ENCODE results near the gene C1QTNF12.

Gene C1QTNF12

DNA sequence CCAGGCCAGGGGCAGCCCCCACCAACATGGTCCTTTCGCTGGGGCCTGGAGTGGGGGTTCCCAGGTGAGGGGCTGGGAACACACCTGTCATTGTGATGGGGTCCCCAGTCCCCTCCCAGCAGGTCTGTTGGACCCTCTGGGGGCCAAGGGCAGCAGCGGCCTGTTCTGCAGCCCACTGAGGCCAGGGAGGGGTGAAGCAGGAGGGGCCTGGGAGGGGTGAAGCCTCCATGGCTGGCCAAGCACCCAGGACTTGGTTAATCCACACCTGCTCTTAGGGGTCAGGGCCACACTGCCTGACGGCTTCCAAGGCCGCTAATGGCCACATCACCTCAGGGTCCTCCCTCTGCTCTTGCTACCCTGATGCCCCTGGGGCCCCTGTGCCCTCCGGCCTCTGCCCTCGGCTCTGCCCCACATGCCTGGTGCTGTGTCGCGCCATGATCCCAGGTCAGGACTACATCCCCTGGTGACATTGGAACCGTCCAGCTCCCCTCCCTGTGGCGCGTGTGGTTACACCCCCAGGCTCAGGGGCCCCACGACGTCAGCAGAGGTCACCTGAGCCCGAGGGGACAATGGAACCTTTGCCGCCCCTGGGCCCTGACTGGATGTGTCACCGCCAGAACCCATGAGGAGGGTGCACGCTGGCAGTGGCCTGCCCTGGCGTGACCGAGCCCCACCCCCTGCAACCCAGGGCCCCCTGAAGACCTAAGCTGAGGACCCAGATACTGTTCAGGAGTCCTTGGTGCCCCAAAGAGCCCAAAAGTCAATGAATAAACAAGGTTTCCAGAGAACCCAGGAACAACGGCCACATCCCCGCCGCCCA, 47.2 kb downstream of the C1QTNF12 start:
- H3K27ac ChIP-seq (replicated peaks): no peak overlapping the region
- DNase-seq (ENCODE audit: low read depth in 1 of 2, low spot score in 1 of 2): no peak
- H3K4me3 ChIP-seq (replicated peaks; ENCODE audit: insufficient read depth, low read length): no peak overlapping the region
- TF ChIP-seq, protein P1, sequence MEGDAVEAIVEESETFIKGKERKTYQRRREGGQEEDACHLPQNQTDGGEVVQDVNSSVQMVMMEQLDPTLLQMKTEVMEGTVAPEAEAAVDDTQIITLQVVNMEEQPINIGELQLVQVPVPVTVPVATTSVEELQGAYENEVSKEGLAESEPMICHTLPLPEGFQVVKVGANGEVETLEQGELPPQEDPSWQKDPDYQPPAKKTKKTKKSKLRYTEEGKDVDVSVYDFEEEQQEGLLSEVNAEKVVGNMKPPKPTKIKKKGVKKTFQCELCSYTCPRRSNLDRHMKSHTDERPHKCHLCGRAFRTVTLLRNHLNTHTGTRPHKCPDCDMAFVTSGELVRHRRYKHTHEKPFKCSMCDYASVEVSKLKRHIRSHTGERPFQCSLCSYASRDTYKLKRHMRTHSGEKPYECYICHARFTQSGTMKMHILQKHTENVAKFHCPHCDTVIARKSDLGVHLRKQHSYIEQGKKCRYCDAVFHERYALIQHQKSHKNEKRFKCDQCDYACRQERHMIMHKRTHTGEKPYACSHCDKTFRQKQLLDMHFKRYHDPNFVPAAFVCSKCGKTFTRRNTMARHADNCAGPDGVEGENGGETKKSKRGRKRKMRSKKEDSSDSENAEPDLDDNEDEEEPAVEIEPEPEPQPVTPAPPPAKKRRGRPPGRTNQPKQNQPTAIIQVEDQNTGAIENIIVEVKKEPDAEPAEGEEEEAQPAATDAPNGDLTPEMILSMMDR (IDR thresholded peaks at IDR 0.05; ENCODE audit: insufficient read depth, low read length): no peak
- TF ChIP-seq SPI1 (IDR thresholded peaks at IDR 0.05; ENCODE audit: borderline replicate concordance, low read depth): no peak
- no peak for TF ChIP-seq GABPA (IDR thresholded peaks at IDR 0.05; ENCODE audit: low read depth)
- no peak for TF ChIP-seq REST (IDR thresholded peaks at IDR 0.05; ENCODE audit: insufficient replicate concordance, low read depth)
- no peak for TF ChIP-seq POLR2AphosphoS5 (IDR thresholded peaks at IDR 0.05; ENCODE audit: low read depth)
- peaks cover 30% of the 10 kb centered on the region for H3K27me3 ChIP-seq (ENCODE audit: insufficient read depth, poor library complexity, severe bottlenecking)

DNA sequence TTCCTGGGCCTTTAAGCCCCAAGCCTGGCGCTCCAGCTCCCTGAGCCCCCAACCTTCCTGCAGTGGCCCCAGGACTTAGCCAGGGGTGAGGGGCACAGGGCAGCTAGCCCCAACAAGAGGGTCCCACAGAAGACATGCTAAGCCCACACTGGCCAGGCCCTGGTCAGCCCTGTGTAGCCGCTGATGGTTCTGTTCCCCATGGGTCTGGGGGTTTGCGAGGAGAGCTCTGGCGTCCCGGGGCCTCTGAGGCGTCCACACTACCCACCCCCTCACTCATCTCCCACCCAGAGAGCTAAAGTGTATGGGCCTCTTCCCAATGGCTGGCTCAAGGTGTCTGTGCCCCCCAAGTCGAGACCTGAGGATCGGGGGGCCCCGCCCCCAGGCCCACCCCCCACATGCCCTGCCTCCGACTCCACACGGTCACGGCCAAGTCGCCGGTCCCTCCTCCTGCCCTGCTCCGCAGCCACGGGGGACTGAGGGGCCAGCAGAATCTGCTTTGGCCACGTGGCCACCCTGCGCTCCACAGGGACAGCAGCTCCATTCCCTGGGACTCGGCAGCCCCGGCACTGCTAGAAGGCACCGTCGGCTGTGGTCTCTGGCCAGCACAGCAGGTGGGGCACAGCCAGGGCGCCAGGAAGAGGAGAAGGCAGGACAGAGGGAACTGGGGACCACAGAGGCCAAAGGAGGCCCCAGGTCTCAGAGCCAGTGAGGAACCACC, 47.9 kb downstream of the C1QTNF12 start:
- TF ChIP-seq GABPA (IDR thresholded peaks at IDR 0.05; ENCODE audit: low read depth): no peak
- TF ChIP-seq REST (IDR thresholded peaks at IDR 0.05; ENCODE audit: insufficient replicate concordance, low read depth): no peak
- no peak for TF ChIP-seq POLR2AphosphoS5 (IDR thresholded peaks at IDR 0.05; ENCODE audit: low read depth)
- no peak for TF ChIP-seq SPI1 (IDR thresholded peaks at IDR 0.05; ENCODE audit: borderline replicate concordance, low read depth)
- TF ChIP-seq, protein P1 (IDR thresholded peaks at IDR 0.05; ENCODE audit: insufficient read depth, low read length): no peak
- H3K4me3 ChIP-seq (replicated peaks; ENCODE audit: insufficient read depth, low read length): no peak overlapping the region
- no peak overlapping the region for H3K27ac ChIP-seq (replicated peaks)
- no peak for DNase-seq (ENCODE audit: low read depth in 1 of 2, low spot score in 1 of 2)
- H3K27me3 ChIP-seq (ENCODE audit: insufficient read depth, poor library complexity, severe bottlenecking): peaks cover 27% of the 10 kb centered on the region

DNA sequence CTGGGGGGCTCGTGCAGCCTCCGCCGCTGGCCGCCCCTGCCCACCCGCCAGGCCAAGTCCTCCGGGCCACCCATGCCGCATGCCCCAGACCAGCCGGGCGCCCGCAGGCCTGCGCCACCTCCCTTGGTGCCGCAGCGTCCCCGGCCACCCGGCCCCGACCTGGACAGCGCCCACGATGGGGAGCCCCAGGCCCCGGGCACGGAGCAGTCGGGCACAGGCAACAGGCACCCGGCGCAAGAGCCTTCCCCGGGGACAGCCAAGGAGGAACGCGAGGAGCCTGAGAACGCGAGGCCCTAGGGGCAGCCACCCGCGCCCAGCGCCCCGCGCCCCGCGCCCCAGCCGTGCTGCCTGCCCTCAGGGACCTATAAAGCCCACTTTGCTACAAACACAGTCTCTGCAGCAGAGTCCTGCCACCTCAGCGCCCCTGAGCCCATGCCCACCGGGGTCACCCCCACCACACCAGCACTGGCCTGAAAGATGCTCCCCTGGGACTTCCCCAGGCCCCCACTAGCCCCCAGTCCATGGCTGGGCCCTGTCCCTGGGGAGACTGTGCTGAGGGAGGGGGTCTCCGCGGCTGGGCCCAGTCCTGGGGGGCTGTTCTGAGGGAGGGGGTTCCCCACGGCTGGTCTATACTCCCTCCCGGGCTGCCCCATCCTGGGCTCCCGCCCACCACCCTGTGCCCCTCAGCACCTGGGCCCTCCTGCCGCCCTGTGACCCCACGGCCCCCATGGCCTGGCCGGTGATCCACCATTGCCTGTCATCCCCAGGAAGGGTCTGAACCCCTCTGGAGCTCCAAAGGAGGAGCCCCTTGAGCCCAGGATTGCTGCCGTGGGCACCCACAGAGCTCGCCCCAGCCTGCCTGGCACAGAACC, 48.7 kb downstream of the C1QTNF12 start:
- no peak for TF ChIP-seq GABPA (IDR thresholded peaks at IDR 0.05; ENCODE audit: low read depth)
- TF ChIP-seq POLR2AphosphoS5 (IDR thresholded peaks at IDR 0.05; ENCODE audit: low read depth): no peak
- no peak for TF ChIP-seq REST (IDR thresholded peaks at IDR 0.05; ENCODE audit: insufficient replicate concordance, low read depth)
- TF ChIP-seq, protein P1 (IDR thresholded peaks at IDR 0.05; ENCODE audit: insufficient read depth, low read length): no peak
- TF ChIP-seq SPI1 (IDR thresholded peaks at IDR 0.05; ENCODE audit: borderline replicate concordance, low read depth): no peak
- DNase-seq (ENCODE audit: low read depth in 1 of 2, low spot score in 1 of 2): no peak
- Histone ChIP-seq H3K27ac (replicated peaks) (no peak overlapping the region), H3K4me3 (replicated peaks; ENCODE audit: insufficient read depth, low read length) (no peak overlapping the region), H3K27me3 (ENCODE audit: insufficient read depth, poor library complexity, severe bottlenecking) (peaks cover 19% of the 10 kb centered on the region)

All from HL-60 (cell line).